ENCODE data around the gene EML4.
"Not testable (repeated sequence)": the region's sequence is repeated elsewhere in the genome, so short reads cannot be mapped to it uniquely, and the experiment has no call there.

Gene EML4

DNA sequence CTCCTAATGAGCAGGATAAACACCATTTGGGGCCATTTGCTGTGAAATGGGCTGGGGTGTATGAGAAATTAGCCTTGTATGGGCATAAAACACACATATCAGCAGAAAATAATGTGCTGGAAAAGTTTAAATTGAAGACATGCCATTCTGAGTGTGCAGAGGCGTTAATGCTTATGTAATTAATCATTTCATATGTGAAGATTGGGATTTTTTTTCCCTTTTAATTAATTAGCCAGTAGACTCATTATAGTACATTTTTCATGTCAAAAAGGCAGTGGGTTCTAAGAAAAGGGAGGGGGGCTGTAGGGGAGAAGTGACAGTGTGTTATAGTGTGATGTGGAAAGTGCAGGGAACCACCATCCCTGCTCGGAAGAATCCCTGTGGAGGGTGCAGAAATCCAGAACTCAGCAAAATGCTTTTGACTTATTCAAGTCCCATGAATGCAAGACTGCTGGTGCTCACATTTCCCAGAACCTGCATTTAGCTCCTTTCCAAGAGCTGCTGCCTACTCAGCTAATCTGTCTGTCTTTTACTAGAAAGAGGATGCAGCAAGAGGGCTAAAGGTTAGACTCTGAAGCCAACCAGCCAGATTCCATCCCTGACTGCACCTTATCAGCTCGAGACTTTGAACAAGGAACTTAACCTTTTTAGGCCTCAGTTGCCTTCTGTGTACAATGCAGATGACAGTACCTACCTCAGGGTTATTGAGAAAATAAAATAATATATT lies 203.5 kb downstream of the EML4 start:
- in situ Hi-C loops (cut with MboI; ENCODE audit: low sequenced_read_pairs) = no loop called here

DNA sequence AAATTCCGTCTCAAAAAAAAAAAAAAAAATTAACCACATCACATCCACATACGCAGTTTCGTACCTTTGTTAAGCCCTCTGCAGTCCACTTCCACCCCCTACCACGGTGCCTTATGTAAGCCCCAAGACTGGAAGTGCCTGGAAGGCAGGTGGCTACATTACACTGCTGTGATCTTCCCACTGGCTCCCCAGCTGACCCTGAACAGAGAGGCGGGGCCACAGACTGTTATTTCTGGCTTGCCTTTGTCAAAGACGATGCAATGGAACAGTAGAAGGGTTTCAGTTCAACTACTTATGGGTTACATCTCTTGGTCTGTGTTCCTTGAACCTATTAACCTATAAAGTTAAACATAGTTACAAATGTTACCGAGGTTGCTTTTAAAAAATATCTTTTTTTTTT lies 207.6 kb downstream of the EML4 start:
- in situ Hi-C loops (cut with MboI; ENCODE audit: low sequenced_read_pairs) = no loop called here

DNA sequence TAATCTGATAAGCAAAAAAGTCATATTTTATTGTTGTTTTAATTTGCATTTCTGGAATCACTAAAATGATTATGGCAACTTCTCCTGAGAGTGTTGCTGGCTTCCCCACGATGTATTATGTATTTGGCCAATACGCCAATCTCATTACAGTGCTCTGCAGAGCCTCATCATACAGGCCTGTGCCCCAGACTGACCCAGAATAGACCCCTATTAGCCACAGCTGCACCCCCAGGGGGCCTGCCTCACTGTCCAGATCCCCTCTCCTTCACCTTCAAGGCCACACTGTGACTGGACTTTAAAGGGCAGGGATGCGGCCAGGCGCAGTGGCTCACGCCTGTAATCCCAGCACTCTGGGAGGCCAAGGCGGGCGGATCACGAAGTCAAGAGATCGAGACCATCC lies 209.3 kb downstream of the EML4 start:
- in situ Hi-C loops (cut with MboI; ENCODE audit: low sequenced_read_pairs) = no loop called here

DNA sequence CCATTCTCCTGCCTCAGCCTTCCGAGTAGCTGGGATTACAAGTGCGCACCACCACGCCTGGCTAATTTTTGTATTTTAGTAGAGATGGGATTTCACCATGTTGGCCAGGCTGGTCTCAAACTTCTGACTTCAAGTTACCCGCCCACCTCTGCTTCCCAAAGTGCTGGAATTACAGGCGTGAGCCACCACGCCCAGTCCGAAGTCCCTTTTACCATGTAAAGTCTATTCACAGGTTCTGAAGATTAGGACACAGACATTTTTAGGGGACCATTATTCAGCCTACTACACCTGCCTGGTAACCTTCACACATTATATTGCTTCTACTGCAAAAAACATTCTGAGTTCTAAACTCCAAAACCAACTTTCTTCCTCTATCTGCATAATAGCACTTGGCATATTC lies 210.9 kb downstream of the EML4 start:
- in situ Hi-C loops (cut with MboI; ENCODE audit: low sequenced_read_pairs) = not testable (repeated sequence)

DNA sequence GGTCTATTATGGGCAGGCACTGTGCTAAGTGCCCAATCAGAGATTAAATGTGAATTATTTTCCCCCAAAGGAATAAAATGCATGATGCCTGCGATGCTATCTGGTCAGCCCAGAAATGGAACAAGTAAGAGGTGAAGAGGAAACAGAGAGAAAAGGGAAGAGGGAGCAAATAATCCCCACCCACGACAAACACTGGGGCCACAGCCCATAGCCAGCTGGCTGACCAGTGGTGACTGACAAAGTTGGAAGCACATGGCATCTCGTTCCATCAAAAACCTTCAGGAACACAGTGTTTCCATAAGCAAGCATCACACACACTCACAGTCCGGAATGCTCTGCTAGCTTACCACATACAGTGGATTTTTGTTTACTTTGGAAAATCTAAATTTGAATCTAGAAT lies 213.0 kb downstream of the EML4 start:
- in situ Hi-C loops (cut with MboI; ENCODE audit: low sequenced_read_pairs) = no loop called here
